Measurements from ENCODE around the gene FOXP1. TPM values are rescaled to one million over a fixed set of nuclear protein-coding genes. Genes with fewer than 3 reads are reported as not detected.
A peak's percentile ranks its signal among the peaks of the same experiment; 100 is the strongest.
"Not testable (repeated sequence)": the region's sequence is repeated elsewhere in the genome, so short reads cannot be mapped to it uniquely, and the experiment has no call there.

Gene FOXP1
- total RNA-seq, 1 experiment from 2014 or later = 22.1 TPM

- Histone ChIP-seq H3K4me1 (replicated peaks) (peaks cover 8% of the 10 kb centered on the region), H3K27me3 (replicated peaks) (0 out of 2 replicates have a peak, but pooled peaks cover 3% of the 10 kb centered on the region), H3K9me3 (replicated peaks) (no peaks in the 10 kb centered on the region), H3K36me3 (peaks cover 28% of the 10 kb centered on the region), H3K27ac (no peak overlapping the region), H3K4me3 (no peak overlapping the region)
- DNase-seq (ENCODE audit: low read depth in 1 of 2, low spot score in 2 of 2) = no peak
Measured at GRCh38 chr3:71030748-71031147, 552.8 kb downstream of the FOXP1 start.

DNA sequence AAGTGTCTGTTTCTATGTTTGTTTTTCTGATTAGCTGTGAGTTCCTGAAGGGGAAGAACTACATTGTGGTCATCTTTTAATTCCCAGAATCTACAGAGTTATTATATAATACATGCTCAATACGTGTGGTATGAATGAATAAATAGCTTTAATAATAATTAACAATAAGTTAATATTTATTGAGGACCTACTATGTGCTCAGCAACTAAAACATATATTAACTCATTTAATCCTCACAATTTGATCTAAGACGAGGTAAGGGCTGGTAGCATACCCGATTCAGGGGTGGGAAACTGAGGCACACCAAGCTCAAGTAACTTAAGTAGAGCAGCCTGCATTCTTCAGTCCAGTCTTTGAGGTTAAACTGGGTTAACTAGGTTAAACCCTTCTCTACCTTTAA is 553.8 kb downstream of the FOXP1 start:
- no peak overlapping the region for H3K4me3 ChIP-seq
- H3K27ac ChIP-seq = no peak overlapping the region
- DNase-seq (ENCODE audit: low read depth in 1 of 2, low spot score in 2 of 2) = no peak
- H3K36me3 ChIP-seq = peaks cover 28% of the 10 kb centered on the region
- no peaks in the 10 kb centered on the region for H3K9me3 ChIP-seq (replicated peaks)
- no peaks in the 10 kb centered on the region; the same call in 1 of the 2 replicates for H3K4me1 ChIP-seq (replicated peaks)
- H3K27me3 ChIP-seq (replicated peaks) = 0 out of 2 replicates have a peak, but pooled peaks cover 3% of the 10 kb centered on the region

GRCh38 chr3:71028802-71029201 is 554.7 kb downstream of the FOXP1 start:
- Histone ChIP-seq H3K4me3 (no peak overlapping the region), H3K27me3 (replicated peaks) (0 out of 2 replicates have a peak, but pooled peaks cover 3% of the 10 kb centered on the region), H3K4me1 (replicated peaks) (no peaks in the 10 kb centered on the region), H3K36me3 (peaks cover 25% of the 10 kb centered on the region), H3K9me3 (replicated peaks) (no peaks in the 10 kb centered on the region), H3K27ac (no peak overlapping the region)
- DNase-seq (ENCODE audit: low read depth in 1 of 2, low spot score in 2 of 2) = no peak

- Histone ChIP-seq H3K9me3 (replicated peaks) (no peaks in the 10 kb centered on the region), H3K4me3 (no peak overlapping the region), H3K27ac (no peak overlapping the region), H3K4me1 (replicated peaks) (no peaks in the 10 kb centered on the region), H3K27me3 (replicated peaks) (0 out of 2 replicates have a peak, but pooled peaks cover 3% of the 10 kb centered on the region), H3K36me3 (peaks cover 25% of the 10 kb centered on the region)
- no peak for DNase-seq (ENCODE audit: low read depth in 1 of 2, low spot score in 2 of 2)
Measured at GRCh38 chr3:71028184-71028583, 555.3 kb downstream of the FOXP1 start.

DNA sequence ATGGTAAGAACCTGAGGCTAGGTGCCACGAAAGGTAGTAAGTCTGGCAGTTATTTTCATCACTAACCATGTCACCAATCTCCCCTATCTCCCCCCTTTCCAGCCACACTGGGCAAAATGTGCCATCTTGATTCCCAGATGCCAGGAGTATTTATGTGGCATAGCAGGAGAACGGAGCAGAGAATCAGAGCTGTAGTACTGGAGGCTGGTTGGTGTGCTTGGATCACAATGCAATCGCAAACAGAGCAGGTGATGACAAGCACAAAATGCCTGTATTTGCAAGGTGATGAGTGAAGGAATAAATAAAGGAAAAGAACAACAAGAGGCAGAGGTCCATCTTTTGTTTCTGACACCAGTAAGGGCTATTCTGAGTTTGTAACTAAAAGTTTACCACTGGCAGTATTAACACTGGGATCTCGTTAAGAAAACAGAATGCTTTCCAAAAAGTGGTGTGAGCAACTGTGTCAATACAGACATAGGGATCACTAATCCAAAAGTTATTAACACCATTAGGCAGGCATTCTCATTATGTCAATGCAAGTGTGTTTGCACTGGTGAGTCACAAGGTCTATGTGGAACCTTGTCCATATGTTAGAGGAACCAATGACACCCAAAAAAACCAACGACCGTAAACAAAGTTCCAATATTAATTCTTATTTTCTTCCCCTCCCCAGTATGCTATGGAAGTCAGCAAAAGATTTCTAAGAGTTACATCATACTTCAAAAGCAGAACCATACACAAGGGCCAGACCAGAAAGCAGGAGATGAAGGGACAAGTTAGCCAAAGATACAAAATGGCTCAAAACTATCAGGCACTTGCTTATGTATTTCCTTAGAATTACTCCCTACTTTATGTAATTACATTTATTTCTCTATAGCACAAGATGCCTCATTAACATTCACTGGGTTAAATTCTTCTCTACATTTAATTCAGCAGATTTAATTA is 556.6 kb downstream of the FOXP1 start:
- Histone ChIP-seq H3K27ac (no peak overlapping the region), H3K4me1 (replicated peaks) (no peaks in the 10 kb centered on the region), H3K36me3 (peaks cover 17% of the 10 kb centered on the region), H3K4me3 (no peak overlapping the region), H3K27me3 (replicated peaks) (0 out of 2 replicates have a peak, but pooled peaks cover 3% of the 10 kb centered on the region), H3K9me3 (replicated peaks) (no peaks in the 10 kb centered on the region)
- no peak for DNase-seq (ENCODE audit: low read depth in 1 of 2, low spot score in 2 of 2)

GRCh38 chr3:71025516-71025915 is 558.0 kb downstream of the FOXP1 start:
- Histone ChIP-seq H3K27ac (no peak overlapping the region), H3K36me3 (peaks cover 11% of the 10 kb centered on the region; the same call in 1 of the 2 replicates), H3K4me1 (replicated peaks) (no peaks in the 10 kb centered on the region), H3K27me3 (replicated peaks) (no peaks in the 10 kb centered on the region), H3K9me3 (replicated peaks) (no peaks in the 10 kb centered on the region), H3K4me3 (no peak overlapping the region)
- DNase-seq (ENCODE audit: low read depth in 1 of 2, low spot score in 2 of 2) = no peak

- H3K9me3 ChIP-seq (replicated peaks) = no peaks in the 10 kb centered on the region
- no peaks in the 10 kb centered on the region for H3K4me1 ChIP-seq (replicated peaks)
- DNase-seq (ENCODE audit: low read depth in 1 of 2, low spot score in 2 of 2) = no peak
- peaks cover 11% of the 10 kb centered on the region; the same call in 1 of the 2 replicates for H3K36me3 ChIP-seq
- H3K27me3 ChIP-seq (replicated peaks) = no peaks in the 10 kb centered on the region
- H3K27ac ChIP-seq = no peak overlapping the region
- H3K4me3 ChIP-seq = no peak overlapping the region
Measured at GRCh38 chr3:71025010-71025409, 558.5 kb downstream of the FOXP1 start.

DNA sequence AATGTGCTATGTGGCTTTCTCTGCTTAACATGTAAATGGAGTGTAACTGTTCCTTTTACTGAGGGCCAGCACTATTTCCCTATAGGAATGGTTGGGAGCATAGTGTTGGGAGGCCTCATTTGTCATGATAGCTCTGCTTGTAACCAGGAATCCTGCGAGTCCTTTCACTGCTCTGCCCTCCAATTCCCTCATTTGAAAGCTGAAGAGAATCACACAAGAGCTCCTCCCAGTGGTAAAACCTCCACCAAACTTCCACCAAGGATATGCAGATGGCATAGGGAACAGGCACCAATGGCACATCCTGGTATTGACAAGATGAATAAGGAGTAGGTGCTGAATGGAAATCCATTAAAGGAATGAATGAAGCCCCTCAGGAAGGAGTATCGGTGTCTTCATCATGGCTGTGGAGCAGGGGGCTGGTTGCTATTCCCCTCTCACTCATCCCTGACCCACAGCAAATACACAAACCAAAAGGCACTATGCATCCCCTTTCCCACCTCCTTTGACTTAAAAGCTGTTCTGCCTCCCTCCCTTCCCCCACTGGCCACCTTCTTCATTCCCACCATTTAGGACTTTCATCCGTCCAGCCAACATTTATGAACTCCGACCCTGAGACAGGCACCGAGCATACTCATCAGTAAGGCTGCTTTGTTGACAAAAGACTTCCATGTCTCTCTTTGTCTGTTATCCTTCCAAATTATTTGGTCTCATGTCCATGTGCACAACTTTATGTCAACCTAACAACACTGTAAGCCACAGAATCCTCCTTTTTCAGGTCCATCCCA is 560.8 kb downstream of the FOXP1 start:
- H3K27ac ChIP-seq = no peak overlapping the region
- H3K36me3 ChIP-seq = peaks cover 11% of the 10 kb centered on the region; the same call in 1 of the 2 replicates
- no peaks in the 10 kb centered on the region for H3K27me3 ChIP-seq (replicated peaks)
- DNase-seq (ENCODE audit: low read depth in 1 of 2, low spot score in 2 of 2) = peak in 1 of 2 experiments; percentile 9
- no peaks in the 10 kb centered on the region for H3K4me1 ChIP-seq (replicated peaks)
- H3K4me3 ChIP-seq = no peak overlapping the region
- H3K9me3 ChIP-seq (replicated peaks) = no peaks in the 10 kb centered on the region

GRCh38 chr3:71018799-71019198 is 564.7 kb downstream of the FOXP1 start:
- peaks cover 4% of the 10 kb centered on the region; the same call in 1 of the 2 replicates for H3K36me3 ChIP-seq

DNA sequence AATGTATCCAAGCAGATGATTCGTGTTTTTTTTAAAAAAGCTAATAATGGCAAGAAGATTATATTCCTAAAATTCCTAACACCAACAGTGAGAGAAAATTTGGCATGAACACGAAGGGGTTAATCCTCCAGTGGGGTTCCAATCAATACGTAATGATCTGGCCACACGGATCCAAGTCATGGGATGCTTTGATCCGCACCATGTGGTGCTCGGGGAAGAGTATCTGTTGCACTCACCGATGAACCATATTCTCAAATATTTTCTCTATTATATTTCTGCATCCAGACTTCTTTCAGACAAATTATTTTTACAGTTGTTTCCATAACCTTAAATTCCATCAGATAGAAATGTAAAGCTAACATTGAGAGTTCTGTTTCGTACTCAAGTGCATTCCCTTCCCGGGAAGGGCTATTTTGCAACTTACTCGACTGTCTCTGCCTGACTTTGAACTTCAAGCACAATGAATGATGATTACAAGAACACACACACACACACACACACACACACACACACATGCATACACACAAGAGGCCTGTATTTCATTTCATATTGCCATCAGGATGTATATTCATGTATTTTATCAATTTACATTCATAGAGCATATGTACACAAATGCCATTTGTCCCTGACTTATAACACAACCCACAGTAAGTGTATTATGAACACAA is 567.2 kb downstream of the FOXP1 start:
- H3K4me1 ChIP-seq (replicated peaks) = no peaks in the 10 kb centered on the region
- H3K27me3 ChIP-seq (replicated peaks) = no peaks in the 10 kb centered on the region
- peaks cover 7% of the 10 kb centered on the region; the same call in 1 of the 2 replicates for H3K36me3 ChIP-seq
- H3K9me3 ChIP-seq (replicated peaks) = no peaks in the 10 kb centered on the region
- H3K27ac ChIP-seq = no peak overlapping the region
- H3K4me3 ChIP-seq = no peak overlapping the region
- DNase-seq (ENCODE audit: low read depth in 1 of 2, low spot score in 2 of 2) = no peak

More at GRCh38 chr3:71018799-71019198, 564.7 kb downstream of the FOXP1 start:
- no peak overlapping the region for H3K27ac ChIP-seq
- no peak overlapping the region for H3K4me3 ChIP-seq
- H3K27me3 ChIP-seq (replicated peaks) = no peaks in the 10 kb centered on the region
- no peak for DNase-seq (ENCODE audit: low read depth in 1 of 2, low spot score in 2 of 2)
- no peaks in the 10 kb centered on the region for H3K4me1 ChIP-seq (replicated peaks)
- H3K9me3 ChIP-seq (replicated peaks) = no peaks in the 10 kb centered on the region

GRCh38 chr3:71014616-71015015 is 568.9 kb downstream of the FOXP1 start:
- not testable (repeated sequence) for H3K4me1 ChIP-seq (replicated peaks); H3K27me3 ChIP-seq (replicated peaks); H3K4me3 ChIP-seq; H3K36me3 ChIP-seq; H3K9me3 ChIP-seq (replicated peaks); H3K27ac ChIP-seq; DNase-seq (ENCODE audit: low read depth in 1 of 2, low spot score in 2 of 2)

GRCh38 chr3:71012971-71013370 is 570.6 kb downstream of the FOXP1 start:
- Histone ChIP-seq H3K27ac (no peak overlapping the region), H3K36me3 (peaks cover 7% of the 10 kb centered on the region; the same call in 1 of the 2 replicates), H3K27me3 (replicated peaks) (no peaks in the 10 kb centered on the region), H3K4me1 (replicated peaks) (no peaks in the 10 kb centered on the region), H3K4me3 (no peak overlapping the region), H3K9me3 (replicated peaks) (no peaks in the 10 kb centered on the region)
- DNase-seq (ENCODE audit: low read depth in 1 of 2, low spot score in 2 of 2) = no peak

DNA sequence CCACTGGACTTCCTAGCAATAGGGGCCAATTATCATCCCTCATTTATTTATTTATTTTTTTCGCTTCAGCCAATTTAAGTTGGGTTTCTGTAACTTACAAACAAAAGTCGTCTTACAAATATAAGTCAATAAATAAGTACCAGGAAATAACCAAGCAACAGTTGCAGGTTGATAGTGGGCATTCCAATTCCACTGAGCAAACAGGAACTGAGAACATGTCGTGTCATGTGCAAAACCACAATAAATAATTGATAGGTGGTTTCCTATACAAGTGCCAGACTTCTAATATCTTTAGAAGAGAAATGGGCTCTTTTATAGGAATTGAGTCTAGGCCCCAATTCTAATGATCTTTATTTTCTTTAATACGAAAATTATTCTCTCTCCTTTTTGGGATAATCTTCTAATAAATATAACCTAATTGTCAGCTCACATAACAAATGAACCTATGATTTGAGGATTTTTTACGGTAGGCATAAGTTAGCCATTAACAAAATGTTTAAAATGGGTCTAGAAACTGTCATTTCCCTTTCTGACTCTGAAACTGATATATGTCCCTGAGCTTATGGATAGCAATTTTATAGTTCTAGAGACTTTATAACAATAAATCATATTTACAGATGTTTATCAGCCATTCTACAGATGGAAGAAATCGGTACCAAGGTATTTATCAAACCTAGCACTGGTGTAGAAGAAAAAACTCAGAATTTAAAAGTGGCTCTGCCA is 571.8 kb downstream of the FOXP1 start:
- Histone ChIP-seq H3K4me3 (no peak overlapping the region), H3K4me1 (replicated peaks) (peaks cover 6% of the 10 kb centered on the region; the same call in 1 of the 2 replicates), H3K36me3 (peaks cover 7% of the 10 kb centered on the region; the same call in 1 of the 2 replicates), H3K27me3 (replicated peaks) (no peaks in the 10 kb centered on the region), H3K9me3 (replicated peaks) (no peaks in the 10 kb centered on the region), H3K27ac (no peak overlapping the region)
- DNase-seq (ENCODE audit: low read depth in 1 of 2, low spot score in 2 of 2) = no peak
